NCI-H1930 (cell line): ENCODE data around the gene ECT2L.
"Not testable (repeated sequence)": the region's sequence is repeated elsewhere in the genome, so short reads cannot be mapped to it uniquely, and the experiment has no call there.

Experiments used
- DNase-seq, 2 experiments: peaks; one replicate each; lab custom pipeline; 2025; lab: John Stamatoyannopoulos, UW

The ECT2L gene

DNA sequence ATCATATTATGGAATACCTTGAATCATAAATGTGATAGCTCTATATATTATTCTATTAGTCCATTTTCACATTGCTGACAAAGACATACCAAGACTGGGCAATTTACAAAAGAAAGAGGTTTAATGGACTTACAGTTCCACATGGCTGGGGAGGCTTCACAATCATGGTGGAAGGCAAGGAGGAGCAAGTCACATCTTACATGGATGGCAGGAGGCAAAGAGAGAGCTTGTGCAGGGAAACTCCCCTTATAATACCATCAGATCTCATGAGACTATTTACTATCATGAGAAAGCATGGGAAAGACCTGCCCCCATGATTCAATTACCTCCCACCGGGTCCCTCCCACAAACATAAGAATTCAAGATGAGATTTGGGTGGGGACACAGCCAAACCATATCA lies 141.0 kb downstream of the ECT2L start:
- DNase-seq: not testable (repeated sequence)

DNA sequence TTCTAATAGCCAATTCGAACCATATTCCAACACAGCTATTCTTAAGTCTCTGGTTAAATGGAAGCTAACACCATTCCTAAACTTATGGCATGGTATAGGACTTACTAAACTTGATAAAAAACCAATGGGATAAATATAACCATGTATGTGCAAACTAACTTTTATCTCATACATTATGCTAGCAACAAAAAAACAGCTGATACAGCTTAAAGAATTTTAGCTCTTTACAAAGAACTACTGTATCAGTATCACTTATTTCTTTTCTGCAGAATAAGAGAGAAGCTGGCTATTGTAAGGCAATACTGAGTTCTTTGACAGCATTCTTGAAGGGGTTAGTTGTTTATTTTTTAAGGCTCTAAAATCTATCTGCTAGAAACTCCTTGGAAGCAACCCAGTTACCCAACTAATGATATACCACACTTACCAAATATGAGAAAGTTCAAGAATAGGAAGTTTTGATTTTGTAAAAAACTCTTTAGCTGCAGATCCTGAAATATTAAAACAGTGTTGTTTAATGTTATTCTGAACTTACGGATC lies 147.3 kb downstream of the ECT2L start:
- DNase-seq: no peak

DNA sequence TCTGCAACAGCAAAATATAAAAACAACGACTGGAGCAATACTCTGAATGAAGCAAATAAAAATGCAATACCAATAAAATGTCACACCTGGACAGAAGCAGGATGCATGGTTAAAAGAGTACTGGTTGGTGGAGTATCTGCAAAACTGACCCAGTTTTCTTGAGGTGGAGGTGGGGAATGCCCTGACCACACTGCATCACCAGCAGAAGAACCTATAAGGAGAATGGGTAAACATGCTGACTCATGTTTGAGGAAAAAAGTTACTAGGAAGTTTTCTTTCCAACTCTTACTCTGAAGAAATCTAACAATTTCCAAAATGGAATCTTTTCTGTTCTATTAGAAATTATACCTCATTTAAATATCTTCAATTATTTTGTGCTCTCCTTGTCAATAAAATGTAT lies 148.5 kb downstream of the ECT2L start:
- no peak for DNase-seq

DNA sequence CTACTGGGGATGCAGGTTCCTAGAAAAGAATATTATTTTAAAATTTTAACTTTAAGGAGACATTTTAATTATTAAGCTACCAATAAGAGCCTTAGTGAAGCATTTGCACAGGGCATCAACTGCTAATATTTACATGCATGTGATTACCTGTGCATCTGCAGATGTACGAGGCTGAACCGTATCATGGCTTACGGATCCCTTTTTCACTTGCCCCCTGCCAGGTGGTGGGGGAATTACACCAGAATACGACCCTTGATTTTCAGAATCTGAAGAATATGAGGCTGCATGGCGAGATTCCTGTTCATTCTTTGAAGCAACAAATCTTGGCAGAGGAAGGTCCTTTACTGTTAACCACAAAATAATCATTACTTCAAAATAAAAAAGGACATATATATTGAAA lies 149.5 kb downstream of the ECT2L start:
- DNase-seq: no peak

DNA sequence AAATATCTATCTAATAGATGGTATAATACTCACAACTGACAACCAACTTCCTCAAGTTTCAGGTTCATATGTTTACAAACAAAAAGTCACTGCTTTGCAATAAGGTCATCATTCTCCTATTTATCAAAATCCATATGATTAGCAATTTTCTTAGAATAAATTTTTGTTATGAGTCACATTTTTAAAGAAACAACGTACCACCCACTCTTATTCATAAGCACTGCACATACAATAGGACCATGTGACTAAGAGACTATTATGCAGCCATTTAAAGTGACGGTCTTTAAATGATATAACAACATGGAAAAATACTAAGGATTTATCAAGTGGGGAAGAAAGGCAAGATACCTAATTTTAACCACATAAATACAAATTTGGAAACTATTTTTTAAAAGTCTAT lies 152.1 kb downstream of the ECT2L start:
- DNase-seq: no peak

DNA sequence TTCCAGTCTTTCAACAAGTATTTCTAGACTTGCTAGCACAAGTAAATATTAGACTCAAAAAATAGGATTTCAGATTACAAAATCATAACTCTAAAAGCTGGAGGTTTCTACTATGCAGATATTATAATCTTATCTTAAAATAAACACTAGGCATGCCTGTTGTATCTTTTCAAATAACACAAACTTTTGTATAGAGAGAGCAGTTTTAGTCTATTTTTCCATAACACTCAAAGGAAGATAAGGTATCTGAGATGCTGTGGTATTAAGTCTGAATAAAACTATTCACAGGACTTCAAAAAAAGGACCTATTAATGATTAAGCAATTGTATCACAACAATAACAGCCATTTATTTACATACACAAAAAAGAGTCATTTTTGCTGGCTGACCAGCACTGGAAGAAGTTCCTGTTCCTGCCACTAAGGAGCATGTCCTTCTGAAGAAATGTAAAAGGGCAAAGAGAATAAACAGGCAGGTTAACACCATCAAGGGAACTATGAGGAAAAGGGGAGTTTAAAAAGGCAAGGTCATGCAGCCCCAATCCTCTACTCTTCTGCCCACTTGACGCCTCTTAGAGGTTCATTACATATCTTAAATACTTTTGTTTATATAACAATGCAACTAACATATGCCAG lies 152.8 kb downstream of the ECT2L start:
- no peak for DNase-seq

DNA sequence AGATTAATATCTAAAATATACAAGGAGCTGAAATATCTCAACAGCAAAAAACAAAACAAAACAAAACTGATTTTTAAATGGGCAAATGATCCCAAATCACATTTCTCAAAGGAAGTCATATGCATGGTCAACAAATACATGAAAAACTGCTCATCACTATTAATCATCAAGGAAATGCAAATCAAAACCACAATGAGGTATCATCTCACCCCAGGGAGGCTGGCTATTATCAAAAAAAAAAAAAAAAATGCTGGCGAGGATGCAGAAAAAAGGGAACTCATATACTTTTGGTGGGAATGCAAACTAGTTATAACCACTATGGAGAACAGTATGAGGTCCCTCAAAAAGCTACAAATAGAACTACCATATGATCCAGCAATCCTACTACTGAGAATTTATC lies 157.6 kb downstream of the ECT2L start:
- no peak for DNase-seq
